Stimulated activated effector memory CD8-positive, alpha-beta T cell treated with anti-CD3 and anti-CD28 coated beads, Interleukin-12 subunit alpha, Interleukin-12 subunit beta, amount 100 ng/mL, for 72 hours (primary cell): ENCODE data around the gene NAB2.
"Not testable (repeated sequence)": the region's sequence is repeated elsewhere in the genome, so short reads cannot be mapped to it uniquely, and the experiment has no call there.

Experiments
- ATAC-seq: fragments of 150-1000 bp; cut with Tn5 transposase; 2 replicates; pipeline ENCODE4 v1.10.0; 2021
- DNase-seq, 2 donors: peaks; one replicate each; pipeline ENCODE4 v3.0.0; 2021 to 2022; ENCODE audit warnings: low spot score in 2 of 2
- H3K27ac Mint-ChIP-seq: one replicate; pipeline ENCODE4 v1.8.0; 2022; ENCODE audit warnings: mild to moderate bottlenecking, mixed read lengths
- H3K36me3 Mint-ChIP-seq: one replicate; pipeline ENCODE4 v1.8.0; 2022; ENCODE audit warnings: mild to moderate bottlenecking, mixed read lengths
- H3K4me1 Mint-ChIP-seq: one replicate; pipeline ENCODE4 v1.8.0; 2022; ENCODE audit warnings: mixed read lengths
- H3K4me3 Mint-ChIP-seq: one replicate; pipeline ENCODE4 v1.8.0; 2022; ENCODE audit warnings: mild to moderate bottlenecking, mixed read lengths
- H3K9me3 Mint-ChIP-seq: one replicate; pipeline ENCODE4 v1.8.0; 2022; ENCODE audit warnings: mixed read lengths

NAB2 gene

GRCh38 chr12:57110104-57111030 lies 21.5 kb downstream of the NAB2 start:
- H3K36me3 Mint-ChIP-seq, result peaks cover 68% of the 10 kb centered on the region

GRCh38 chr12:57111031-57111734 lies 22.3 kb downstream of the NAB2 start, which contains the start of gene STAT6:
Gene STAT6, minus strand, starts transcription at chr12:57111362. Its CDS starts 3,084 bp downstream, at chr12:57108278.
- Mint-ChIP-seq H3K9me3 (no peaks in the 10 kb centered on the region), H3K4me1 (peaks cover 60% of the 10 kb centered on the region), H3K36me3 (peaks cover 60% of the 10 kb centered on the region), H3K4me3 (peak within 1 kb of the TSS; percentile 88), H3K27ac (peak within 1 kb of the TSS; percentile 95)
- ATAC-seq, result peak; percentile 79
- DNase-seq, result peak; percentile 59 to 85

More at GRCh38 chr12:57110104-57111030, 21.5 kb downstream of the NAB2 start:
- Mint-ChIP-seq H3K4me3 (peak overlapping the region; percentile 88), H3K27ac (peak overlapping the region; percentile 95), H3K9me3 (no peaks in the 10 kb centered on the region), H3K4me1 (peaks cover 68% of the 10 kb centered on the region)
- ATAC-seq (peak; percentile 56), DNase-seq (peak; percentile 43 to 84)

DNA sequence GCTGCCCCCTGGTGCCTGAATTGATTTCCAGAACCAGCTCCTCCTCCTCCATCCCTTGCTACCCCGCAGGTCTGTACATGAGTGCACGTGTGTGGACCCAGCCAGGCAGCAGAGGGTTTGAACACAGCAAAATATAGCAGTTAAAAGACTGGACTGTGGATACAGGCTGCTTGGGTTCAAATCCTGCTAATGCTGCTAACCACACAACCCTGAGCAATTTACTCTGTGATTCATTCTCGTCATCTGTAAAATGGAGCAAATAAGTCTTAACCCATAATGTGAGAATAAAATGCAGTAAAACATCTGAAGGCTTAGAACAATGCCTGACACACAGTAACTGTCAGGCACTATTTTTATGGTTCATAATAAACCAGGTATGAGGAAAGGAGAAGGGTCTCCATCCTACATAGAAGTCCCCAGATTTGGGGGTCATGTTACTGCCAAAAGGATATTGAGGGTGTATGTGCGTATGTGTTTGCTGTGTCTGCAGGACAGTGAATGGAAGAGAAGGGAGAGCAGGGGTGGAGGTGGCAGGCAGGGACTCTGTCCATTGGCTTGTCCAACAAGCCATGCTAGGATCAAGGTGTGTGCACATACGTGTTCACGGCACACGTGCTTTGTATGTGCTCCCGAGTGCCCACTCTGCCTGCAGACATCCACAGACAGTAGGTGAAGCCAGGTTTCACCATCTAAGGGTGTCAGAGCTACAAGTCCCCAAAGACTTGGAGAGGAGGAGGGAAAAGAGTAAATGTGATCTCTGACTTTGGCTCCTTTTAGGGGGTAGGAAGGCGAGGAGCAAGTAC lies 23.8 kb downstream of the NAB2 start:
- H3K27ac Mint-ChIP-seq, result peak overlapping the region; percentile 95
- H3K36me3 Mint-ChIP-seq, result peaks cover 44% of the 10 kb centered on the region
- H3K4me1 Mint-ChIP-seq, result peaks cover 45% of the 10 kb centered on the region
- ATAC-seq, result peak; percentile 79
- no peaks in the 10 kb centered on the region for H3K9me3 Mint-ChIP-seq
- H3K4me3 Mint-ChIP-seq, result peak overlapping the region; percentile 88
- no peak for DNase-seq

GRCh38 chr12:57116580-57117281 lies 27.8 kb downstream of the NAB2 start:
- Mint-ChIP-seq H3K36me3 (peaks cover 7% of the 10 kb centered on the region), H3K4me3 (no peak overlapping the region), H3K9me3 (no peaks in the 10 kb centered on the region), H3K27ac (no peak overlapping the region), H3K4me1 (peaks cover 29% of the 10 kb centered on the region)
- ATAC-seq (no peak), DNase-seq (no peak)

- peak overlapping the region; percentile 10 for H3K27ac Mint-ChIP-seq
Measured at GRCh38 chr12:57118711-57119271, 29.9 kb downstream of the NAB2 start.

GRCh38 chr12:57119294-57120085 lies 30.6 kb downstream of the NAB2 start:
- H3K27ac Mint-ChIP-seq, result peak overlapping the region; percentile 10

More at GRCh38 chr12:57118711-57119271, 29.9 kb downstream of the NAB2 start:
- Mint-ChIP-seq H3K9me3 (peaks cover 3% of the 10 kb centered on the region), H3K36me3 (no peaks in the 10 kb centered on the region), H3K4me3 (no peak overlapping the region), H3K4me1 (peaks cover 16% of the 10 kb centered on the region)
- peak; percentile 66 for ATAC-seq
- no peak for DNase-seq

DNA sequence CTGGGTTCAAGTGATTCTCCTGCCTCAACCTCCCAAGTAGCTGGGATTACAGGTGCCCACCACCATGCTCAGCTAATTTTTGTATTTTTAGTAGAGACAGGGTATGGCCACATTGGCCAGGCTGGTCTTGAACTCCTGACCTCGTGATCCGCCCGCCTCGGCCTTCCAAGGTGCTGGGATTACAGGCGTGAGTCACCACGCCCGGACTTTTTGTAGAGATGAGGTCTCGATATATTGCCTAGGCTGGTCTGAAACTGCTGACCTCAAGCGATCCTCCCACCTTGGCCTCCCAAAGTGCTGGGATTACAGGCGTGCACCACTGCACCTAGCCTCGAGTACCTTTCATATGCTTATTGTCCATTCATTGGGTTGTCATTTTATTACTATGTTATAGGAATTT lies 31.8 kb downstream of the NAB2 start:
- DNase-seq, H3K36me3 Mint-ChIP-seq, ATAC-seq, H3K27ac Mint-ChIP-seq, H3K4me3 Mint-ChIP-seq, H3K9me3 Mint-ChIP-seq: not testable (repeated sequence)
- H3K4me1 Mint-ChIP-seq, result peaks cover 25% of the 10 kb centered on the region

More at GRCh38 chr12:57119294-57120085, 30.6 kb downstream of the NAB2 start:
- DNase-seq, result no peak
- peaks cover 7% of the 10 kb centered on the region for H3K9me3 Mint-ChIP-seq
- H3K4me1 Mint-ChIP-seq, result peaks cover 22% of the 10 kb centered on the region
- ATAC-seq, result peak; percentile 49
- H3K4me3 Mint-ChIP-seq, result no peak overlapping the region
- H3K36me3 Mint-ChIP-seq, result no peaks in the 10 kb centered on the region

- H3K4me3 Mint-ChIP-seq, result no peak overlapping the region
- no peak for ATAC-seq
- no peak overlapping the region for H3K27ac Mint-ChIP-seq
- no peak for DNase-seq
- peaks cover 16% of the 10 kb centered on the region for H3K4me1 Mint-ChIP-seq
- no peaks in the 10 kb centered on the region for H3K36me3 Mint-ChIP-seq
- H3K9me3 Mint-ChIP-seq, result peaks cover 7% of the 10 kb centered on the region
Measured at GRCh38 chr12:57123813-57124212, 34.9 kb downstream of the NAB2 start.

DNA sequence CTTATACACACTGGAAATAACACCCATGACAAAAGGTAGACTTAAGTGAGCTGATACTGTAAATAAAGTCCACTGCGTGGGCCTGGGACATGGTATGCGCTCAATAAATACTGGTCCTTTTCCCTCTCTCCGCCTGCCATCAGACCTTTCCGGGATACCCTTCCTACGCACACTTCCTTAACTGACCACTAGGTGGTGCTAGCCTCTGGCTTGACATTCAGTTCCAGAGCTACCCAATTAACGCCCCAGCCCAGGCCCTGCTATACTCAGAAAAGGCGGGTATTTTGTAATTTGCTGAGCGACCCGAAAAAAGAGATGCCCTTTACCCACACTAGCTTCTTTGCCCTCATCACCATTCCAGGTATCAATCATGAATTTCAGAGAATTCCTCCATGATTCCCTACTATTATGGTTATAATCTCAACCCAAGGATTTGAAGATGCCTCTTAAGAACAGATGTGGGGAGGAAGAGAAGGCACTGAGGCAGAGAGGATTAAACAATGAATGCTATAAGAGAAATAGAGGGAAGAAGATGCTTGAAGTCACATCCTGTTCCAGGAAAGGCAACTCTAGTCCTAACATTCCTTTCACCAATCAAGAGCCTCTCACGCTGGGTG lies 35.5 kb downstream of the NAB2 start:
- Mint-ChIP-seq H3K27ac (no peak overlapping the region), H3K36me3 (no peaks in the 10 kb centered on the region)

DNA sequence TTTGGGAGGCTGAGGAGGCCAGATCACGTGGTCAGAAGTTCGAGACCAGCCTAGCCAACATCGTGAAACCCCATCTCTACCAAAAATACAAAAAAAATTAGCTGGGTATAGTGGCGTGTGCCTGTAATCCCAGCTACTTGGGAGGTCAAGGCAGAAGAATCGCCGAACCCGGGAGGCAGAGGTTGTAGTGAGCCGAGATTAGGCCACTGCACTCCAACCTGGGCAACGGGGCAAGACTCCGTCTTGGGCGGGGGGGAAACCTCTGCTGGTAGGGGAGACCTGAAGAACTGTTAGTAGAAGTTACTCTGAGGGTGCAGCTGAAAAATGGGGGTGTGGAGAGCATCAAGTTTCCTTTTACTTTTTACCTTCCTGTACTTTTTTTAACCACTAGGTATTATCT lies 37.1 kb downstream of the NAB2 start:
- ATAC-seq, result no peak
- Mint-ChIP-seq H3K36me3 (no peaks in the 10 kb centered on the region), H3K4me1 (peaks cover 13% of the 10 kb centered on the region), H3K9me3 (peaks cover 7% of the 10 kb centered on the region), H3K27ac (no peak overlapping the region), H3K4me3 (peak overlapping the region; percentile 82)
- no peak for DNase-seq

More for the DNA sequence above, 35.5 kb downstream of the NAB2 start:
- ATAC-seq, result peak; percentile 68
- peaks cover 10% of the 10 kb centered on the region for H3K4me1 Mint-ChIP-seq
- peaks cover 7% of the 10 kb centered on the region for H3K9me3 Mint-ChIP-seq
- DNase-seq, result peak; percentile 67 to 89
- no peak overlapping the region for H3K4me3 Mint-ChIP-seq

GRCh38 chr12:57126561-57126960 lies 37.6 kb downstream of the NAB2 start:
- Mint-ChIP-seq H3K27ac (no peak overlapping the region), H3K36me3 (no peaks in the 10 kb centered on the region), H3K4me1 (peaks cover 16% of the 10 kb centered on the region), H3K9me3 (peaks cover 7% of the 10 kb centered on the region), H3K4me3 (peak overlapping the region; percentile 82)
- DNase-seq (no peak), ATAC-seq (no peak)

DNA sequence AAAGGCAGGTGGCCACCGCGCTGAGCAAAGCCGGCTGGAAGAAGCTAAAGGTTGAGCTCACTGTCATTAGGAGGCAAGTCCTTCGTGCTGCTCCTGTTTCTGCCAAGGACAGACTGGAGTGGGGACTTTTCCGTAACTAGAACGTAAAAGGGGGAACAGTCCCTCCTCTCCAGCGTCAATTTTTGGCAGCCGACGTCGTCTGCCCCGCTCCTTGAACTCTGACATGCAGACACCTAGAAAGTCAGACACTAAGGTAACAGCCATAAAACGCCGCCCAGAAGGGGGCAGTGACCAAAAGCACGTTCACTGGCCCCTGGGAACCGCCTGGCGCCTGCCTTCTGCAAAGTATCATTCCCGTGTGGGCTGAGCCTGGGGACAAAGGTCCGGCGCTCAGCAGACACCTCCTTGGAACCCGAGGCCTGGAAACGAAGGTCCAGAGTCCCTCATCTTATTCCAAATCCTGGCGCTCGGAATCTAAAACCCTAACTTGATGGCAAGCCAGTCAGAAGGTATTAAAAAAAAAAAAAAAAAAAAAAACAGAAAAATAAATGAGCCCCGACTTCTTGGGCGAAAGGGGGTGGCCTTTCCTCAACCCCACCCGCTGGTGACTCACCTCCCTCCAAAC lies 38.3 kb downstream of the NAB2 start:
- Mint-ChIP-seq H3K4me1 (peaks cover 16% of the 10 kb centered on the region), H3K4me3 (peak overlapping the region; percentile 82), H3K9me3 (peaks cover 7% of the 10 kb centered on the region), H3K36me3 (no peaks in the 10 kb centered on the region), H3K27ac (peak overlapping the region; percentile 76)
- DNase-seq, result peak; percentile 25 to 66
- peak; percentile 52 for ATAC-seq
